ENCODE measurements around the gene MTPN. TPM values are rescaled to one million over a fixed set of nuclear protein-coding genes. Genes with fewer than 3 reads are reported as not detected.

The MTPN gene
- total RNA-seq, 4 donors from 2014 or later, result 79.7 to 102 (median 85.6) TPM

DNA sequence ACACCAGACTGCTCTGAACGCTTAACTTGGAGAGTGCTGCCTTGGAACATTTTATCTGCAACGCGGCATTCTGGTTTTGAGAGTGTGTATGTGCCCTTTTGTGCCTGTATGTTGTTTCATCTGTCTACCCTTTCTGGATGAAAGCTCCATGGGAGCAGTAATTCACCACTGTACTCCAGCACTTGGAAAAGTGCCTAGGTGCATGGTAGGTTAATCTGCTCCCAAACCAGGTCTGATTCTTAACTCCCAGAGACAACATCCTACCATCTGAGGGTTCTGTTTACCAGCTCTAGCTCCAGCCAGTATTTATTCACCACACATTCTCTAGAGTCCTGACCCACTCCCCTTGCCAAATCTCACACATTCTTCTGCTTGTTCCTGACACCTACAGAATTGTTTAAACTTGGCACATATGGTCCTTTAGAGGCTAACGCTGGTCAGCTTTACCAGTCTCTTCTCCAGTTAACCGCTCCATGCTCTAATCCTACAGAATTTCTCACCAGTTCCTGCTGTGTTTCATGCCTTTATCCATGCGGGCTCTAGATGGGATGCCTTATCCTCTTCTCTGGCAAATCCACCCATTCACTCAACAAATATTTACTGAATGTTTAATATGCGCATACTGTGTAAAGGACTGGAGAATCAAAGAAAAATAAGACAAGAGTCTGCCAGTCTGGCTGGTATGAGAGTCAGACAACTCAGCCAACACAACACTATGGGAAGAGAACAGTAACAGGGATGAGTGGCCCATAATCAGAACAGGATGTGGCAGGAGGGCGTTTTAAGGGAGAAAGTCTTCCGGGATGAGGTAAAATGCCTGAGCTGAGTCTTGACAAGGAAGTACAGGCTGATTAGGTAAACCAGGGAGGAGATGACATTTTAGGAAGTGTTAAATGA is 46.3 kb downstream of the MTPN start:
- no peak for DNase-seq (ENCODE audit: low spot score)
- TF ChIP-seq, protein P1, sequence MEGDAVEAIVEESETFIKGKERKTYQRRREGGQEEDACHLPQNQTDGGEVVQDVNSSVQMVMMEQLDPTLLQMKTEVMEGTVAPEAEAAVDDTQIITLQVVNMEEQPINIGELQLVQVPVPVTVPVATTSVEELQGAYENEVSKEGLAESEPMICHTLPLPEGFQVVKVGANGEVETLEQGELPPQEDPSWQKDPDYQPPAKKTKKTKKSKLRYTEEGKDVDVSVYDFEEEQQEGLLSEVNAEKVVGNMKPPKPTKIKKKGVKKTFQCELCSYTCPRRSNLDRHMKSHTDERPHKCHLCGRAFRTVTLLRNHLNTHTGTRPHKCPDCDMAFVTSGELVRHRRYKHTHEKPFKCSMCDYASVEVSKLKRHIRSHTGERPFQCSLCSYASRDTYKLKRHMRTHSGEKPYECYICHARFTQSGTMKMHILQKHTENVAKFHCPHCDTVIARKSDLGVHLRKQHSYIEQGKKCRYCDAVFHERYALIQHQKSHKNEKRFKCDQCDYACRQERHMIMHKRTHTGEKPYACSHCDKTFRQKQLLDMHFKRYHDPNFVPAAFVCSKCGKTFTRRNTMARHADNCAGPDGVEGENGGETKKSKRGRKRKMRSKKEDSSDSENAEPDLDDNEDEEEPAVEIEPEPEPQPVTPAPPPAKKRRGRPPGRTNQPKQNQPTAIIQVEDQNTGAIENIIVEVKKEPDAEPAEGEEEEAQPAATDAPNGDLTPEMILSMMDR (IDR thresholded peaks at IDR 0.05), result no peak
- no peak for ATAC-seq (ENCODE audit: low FRiP score)

DNA sequence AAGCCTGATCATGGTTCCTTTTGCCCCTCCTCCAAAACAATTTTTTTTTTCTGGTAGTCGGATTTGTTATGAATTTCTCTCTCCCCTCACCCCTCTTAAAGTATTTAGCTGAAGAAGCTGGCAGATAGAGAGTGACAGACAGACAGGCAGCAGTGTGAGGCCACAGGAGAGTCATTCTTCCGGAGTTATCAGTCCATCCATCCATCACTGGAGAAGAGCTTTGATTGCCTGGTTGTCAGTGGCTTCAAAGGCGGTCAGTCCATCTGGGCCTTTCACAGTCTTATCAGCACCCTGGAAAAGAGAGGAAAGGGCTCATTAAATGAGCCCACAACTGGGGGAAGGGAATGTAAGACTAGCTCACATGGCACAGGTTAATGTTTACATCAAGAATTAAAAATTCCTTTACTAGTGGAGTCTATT is 47.4 kb downstream of the MTPN start:
- ATAC-seq (ENCODE audit: low FRiP score) (no peak), DNase-seq (ENCODE audit: low spot score) (no peak)
- TF ChIP-seq, protein P1 (IDR thresholded peaks at IDR 0.05), result no peak

DNA sequence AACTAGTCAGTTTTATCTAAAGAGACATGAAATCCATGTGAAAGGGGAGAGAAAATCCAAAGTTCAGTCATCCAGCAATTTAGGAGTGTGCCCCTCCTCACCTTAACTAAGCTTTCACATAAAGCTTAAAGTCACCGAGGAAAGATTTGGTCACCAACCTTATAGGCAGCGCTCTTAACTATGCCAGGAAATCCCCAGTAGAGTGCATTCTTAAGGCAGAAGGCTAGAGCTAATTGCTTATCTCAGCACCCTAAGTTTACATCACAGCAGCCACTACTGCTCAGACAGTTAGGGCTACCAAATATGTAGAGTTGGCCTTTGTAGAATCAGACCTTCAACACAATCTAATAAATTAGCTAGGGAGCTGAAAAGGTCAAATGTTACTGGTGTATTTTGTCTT is 47.9 kb downstream of the MTPN start:
- DNase-seq (ENCODE audit: low spot score) (no peak), ATAC-seq (ENCODE audit: low FRiP score) (no peak)
- TF ChIP-seq, protein P1 (IDR thresholded peaks at IDR 0.05), result no peak

DNA sequence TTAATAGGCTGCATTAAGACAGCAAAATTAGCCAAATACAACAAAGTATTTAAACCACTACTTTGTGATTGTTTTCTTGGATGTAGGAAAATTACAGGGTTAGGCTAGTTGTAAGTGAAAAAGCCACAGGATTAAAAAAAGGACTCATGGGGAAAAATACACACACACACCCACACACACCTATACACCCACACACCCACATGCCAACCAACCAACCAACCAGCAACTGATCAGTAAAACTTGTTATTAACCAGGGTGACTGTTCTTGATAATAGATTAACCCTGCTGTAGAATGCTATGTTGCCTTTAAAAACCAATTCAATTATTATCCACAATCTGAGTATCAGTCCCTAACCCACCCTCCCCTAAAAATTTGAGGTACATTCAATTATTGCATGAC is 49.0 kb downstream of the MTPN start:
- ATAC-seq (ENCODE audit: low FRiP score), result no peak
- TF ChIP-seq, protein P1 (IDR thresholded peaks at IDR 0.05), result no peak
- no peak for DNase-seq (ENCODE audit: low spot score)

DNA sequence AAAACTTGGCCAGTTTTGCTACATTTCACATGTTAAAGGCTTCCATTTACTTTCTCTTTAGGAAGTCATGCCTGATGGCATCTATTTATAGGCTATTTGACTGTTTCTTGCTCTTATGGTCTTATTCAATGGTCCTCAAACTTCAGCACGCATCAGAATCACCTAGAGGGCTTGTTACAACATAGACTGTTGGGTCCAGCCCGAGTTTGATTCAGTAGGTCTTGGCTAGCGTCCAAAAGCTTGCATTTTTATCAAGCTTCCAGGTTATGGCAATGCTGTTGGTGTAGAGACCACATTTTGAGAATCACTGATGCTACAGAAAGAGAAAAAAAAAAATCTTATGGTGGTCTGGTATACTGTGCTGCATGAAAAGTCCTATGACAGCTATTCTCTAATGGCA is 51.9 kb downstream of the MTPN start:
- no peak for ATAC-seq (ENCODE audit: low FRiP score)
- TF ChIP-seq, protein P1 (IDR thresholded peaks at IDR 0.05), result no peak
- no peak for DNase-seq (ENCODE audit: low spot score)

DNA sequence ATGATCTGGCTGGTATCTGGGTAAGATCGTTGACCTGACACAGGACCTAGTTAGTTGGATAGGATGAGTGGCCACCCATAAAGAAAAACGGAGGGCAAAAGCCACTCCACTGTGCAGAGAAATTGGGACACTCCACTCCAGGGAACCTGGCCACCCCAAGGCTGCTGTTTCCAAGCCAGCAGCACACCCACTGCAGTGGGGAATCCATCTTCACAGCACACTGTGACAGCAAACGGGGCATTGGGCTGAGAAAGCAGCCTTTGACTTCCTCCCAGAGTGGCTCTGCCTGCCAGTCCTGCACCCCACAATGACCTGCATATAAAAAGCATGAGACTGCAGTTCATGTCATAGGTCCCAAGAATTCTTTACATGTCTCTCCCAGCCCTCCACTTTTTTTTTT is 52.9 kb downstream of the MTPN start:
- no peak for DNase-seq (ENCODE audit: low spot score)
- TF ChIP-seq, protein P1 (IDR thresholded peaks at IDR 0.05), result no peak

DNA sequence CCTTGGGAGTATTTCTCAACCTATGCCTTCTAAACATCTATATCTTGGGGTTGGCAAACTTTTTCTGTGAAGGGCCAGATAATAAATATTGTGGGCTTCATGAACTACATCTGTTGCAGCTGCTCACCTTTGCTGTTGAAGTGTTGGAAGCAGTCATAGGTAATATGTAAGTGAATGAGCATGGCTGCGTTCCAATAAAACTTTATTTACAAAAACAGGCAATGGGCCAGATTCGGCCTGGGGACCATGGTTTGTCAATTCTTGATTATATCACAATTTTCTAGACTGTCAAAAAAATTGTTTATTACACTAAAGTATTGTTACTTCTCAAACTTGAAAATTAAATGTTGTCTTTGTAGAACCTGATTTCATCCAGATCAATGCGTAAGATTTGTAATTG is 54.9 kb downstream of the MTPN start:
- TF ChIP-seq, protein P1 (IDR thresholded peaks at IDR 0.05), result no peak
- no peak for ATAC-seq (ENCODE audit: low FRiP score)
- DNase-seq (ENCODE audit: low spot score), result no peak

More for the DNA sequence above, 52.9 kb downstream of the MTPN start:
- ATAC-seq (ENCODE audit: low FRiP score), result no peak

Measured in omental fat pad (tissue), 4 donors.